SU-DHL-6 (cell line): Measurements from ENCODE around the gene GRID1.

ENCODE experiments used
- H2AFZ ChIP-seq: fragments of 200-600 bp; sonication (generic); 2 replicates; pipeline ENCODE4 v1.6.1; 2014; ENCODE audit warnings: low read depth, mild to moderate bottlenecking, moderate library complexity, mixed read lengths, antibody characterized with exemption, low read length; ENCODE audit not compliant: severe bottlenecking
- H3F3A ChIP-seq: fragments of 200-600 bp; shearing (Covaris generic); 2 replicates; pipeline ENCODE4 v1.6.0; 2016; ENCODE audit warnings: antibody characterized with exemption, mild to moderate bottlenecking; ENCODE audit not compliant: insufficient read depth
- H3K27ac ChIP-seq: fragments of 200-600 bp; sonication (generic); 2 replicates; pipeline ENCODE4 v1.5.1; 2016; ENCODE audit warnings: low read depth, mild to moderate bottlenecking, low read length, moderate library complexity, mixed read lengths
- H3K27me3 ChIP-seq: fragments of 200-600 bp; sonication (generic), shearing (Covaris generic); 2 replicates; pipeline ENCODE4 v1.6.0; 2014; ENCODE audit warnings: mild to moderate bottlenecking, low read length
- H3K36me3 ChIP-seq: fragments of 200-600 bp; sonication (generic); 2 replicates; pipeline ENCODE4 v1.6.1; 2014; ENCODE audit warnings: mild to moderate bottlenecking, low read length, mixed read lengths
- H3K4me2 ChIP-seq: fragments of 300-600, 200-600 bp; shearing (Covaris generic), sonication (generic); 2 replicates; pipeline ENCODE4 v1.6.0; 2014; ENCODE audit warnings: low read length, low read depth, mild to moderate bottlenecking; ENCODE audit not compliant: poor library complexity, severe bottlenecking
- H3K4me3 ChIP-seq: fragments of 200-600 bp; sonication (generic); 2 replicates; pipeline ENCODE4 v1.5.1; 2014; ENCODE audit warnings: antibody characterized with exemption, low read length, mild to moderate bottlenecking, mixed read lengths; ENCODE audit not compliant: insufficient read depth, poor library complexity, severe bottlenecking
- H3K79me2 ChIP-seq: fragments of 200-600 bp; sonication (generic); 2 replicates; pipeline ENCODE4 v1.6.1; 2014; ENCODE audit warnings: mild to moderate bottlenecking, low read length, moderate library complexity; ENCODE audit not compliant: insufficient read depth
- H3K9ac ChIP-seq: fragments of 200-600 bp; sonication (generic); 2 replicates; pipeline ENCODE4 v1.7.0; 2014; ENCODE audit warnings: mild to moderate bottlenecking, low read length
- H3K9me2 ChIP-seq: fragments of 200-600 bp; sonication (generic); replicated peaks from 2 replicates; pipeline ENCODE4 v1.6.1; 2014; ENCODE audit warnings: low read length; ENCODE audit not compliant: insufficient read depth
- H3K9me3 ChIP-seq: fragments of 200-600 bp; sonication (generic); 2 replicates; pipeline ENCODE4 v1.6.1; 2014; ENCODE audit warnings: low read length, mixed read lengths; ENCODE audit not compliant: insufficient read depth
- H4K20me1 ChIP-seq: fragments of 200-600 bp; sonication (generic); 2 replicates; pipeline ENCODE4 v1.6.1; 2014; ENCODE audit warnings: low read depth, mild to moderate bottlenecking, antibody characterized with exemption, low read length, moderate library complexity, mixed read lengths
- EZH2phosphoT487 ChIP-seq: fragments of 200-600 bp; sonication (generic), shearing (Covaris generic); conservative IDR thresholded peaks from 2 replicates; pipeline ENCODE4 v1.6.1; 2018; ENCODE audit warnings: mild to moderate bottlenecking, antibody characterized with exemption, low read length, moderate library complexity, mixed read lengths
- TF ChIP-seq, protein P1 (sequence below): fragments of 200-600 bp; sonication (generic); IDR thresholded peaks from one replicate; pipeline ENCODE4 v1.5.1; 2017; ENCODE audit warnings: antibody characterized with exemption, mild to moderate bottlenecking, low read length, moderate library complexity; ENCODE audit not compliant: insufficient read depth, poor library complexity, severe bottlenecking

GRID1 gene

DNA sequence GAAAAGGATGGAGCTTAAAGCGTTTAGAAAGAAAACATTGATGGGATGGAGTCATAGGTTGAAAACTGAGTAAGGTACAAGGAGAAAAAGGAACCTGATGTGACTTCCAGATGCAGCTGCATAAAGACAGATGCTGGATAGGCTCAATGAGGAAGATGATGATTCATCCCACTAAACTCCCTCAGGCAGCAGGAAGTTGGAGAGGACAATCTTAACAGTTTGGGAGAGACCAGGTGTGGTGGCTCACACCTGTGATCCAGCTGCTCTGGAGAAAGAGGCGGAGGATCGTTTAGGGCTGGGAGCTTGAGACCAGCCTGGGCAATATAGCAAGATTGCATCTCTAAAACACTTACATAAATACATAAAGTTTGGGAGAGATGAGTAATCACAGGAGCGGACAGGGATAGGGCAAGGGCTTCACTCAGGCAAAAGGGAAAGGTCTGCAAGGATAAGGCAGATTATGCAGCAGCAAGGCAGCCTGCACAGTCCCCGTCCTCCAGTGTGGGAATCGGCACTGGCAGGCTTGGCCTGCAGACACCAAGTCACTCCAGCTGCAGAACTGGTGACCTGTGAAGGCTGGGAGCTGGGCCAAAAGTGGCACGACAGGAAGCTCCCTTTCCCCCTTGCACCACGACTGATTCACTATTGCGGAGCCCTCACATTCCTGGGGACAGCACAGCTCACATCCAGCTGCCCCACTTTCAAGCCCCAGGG lies 438.5 kb downstream of the GRID1 start:
- H3K27ac ChIP-seq = no peak overlapping the region
- H3K79me2 ChIP-seq = no peaks in the 10 kb centered on the region
- no peaks in the 10 kb centered on the region for H3K27me3 ChIP-seq
- no peaks in the 10 kb centered on the region for H3F3A ChIP-seq
- no peaks in the 10 kb centered on the region for H3K9me3 ChIP-seq
- H3K9ac ChIP-seq = no peak overlapping the region
- no peak overlapping the region for H2AFZ ChIP-seq
- TF ChIP-seq, protein P1, sequence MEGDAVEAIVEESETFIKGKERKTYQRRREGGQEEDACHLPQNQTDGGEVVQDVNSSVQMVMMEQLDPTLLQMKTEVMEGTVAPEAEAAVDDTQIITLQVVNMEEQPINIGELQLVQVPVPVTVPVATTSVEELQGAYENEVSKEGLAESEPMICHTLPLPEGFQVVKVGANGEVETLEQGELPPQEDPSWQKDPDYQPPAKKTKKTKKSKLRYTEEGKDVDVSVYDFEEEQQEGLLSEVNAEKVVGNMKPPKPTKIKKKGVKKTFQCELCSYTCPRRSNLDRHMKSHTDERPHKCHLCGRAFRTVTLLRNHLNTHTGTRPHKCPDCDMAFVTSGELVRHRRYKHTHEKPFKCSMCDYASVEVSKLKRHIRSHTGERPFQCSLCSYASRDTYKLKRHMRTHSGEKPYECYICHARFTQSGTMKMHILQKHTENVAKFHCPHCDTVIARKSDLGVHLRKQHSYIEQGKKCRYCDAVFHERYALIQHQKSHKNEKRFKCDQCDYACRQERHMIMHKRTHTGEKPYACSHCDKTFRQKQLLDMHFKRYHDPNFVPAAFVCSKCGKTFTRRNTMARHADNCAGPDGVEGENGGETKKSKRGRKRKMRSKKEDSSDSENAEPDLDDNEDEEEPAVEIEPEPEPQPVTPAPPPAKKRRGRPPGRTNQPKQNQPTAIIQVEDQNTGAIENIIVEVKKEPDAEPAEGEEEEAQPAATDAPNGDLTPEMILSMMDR = no peak
- TF ChIP-seq EZH2phosphoT487 = no peak
- H4K20me1 ChIP-seq = no peaks in the 10 kb centered on the region
- H3K4me3 ChIP-seq = no peak overlapping the region
- no peak overlapping the region for H3K4me2 ChIP-seq
- no peaks in the 10 kb centered on the region for H3K9me2 ChIP-seq
- no peaks in the 10 kb centered on the region for H3K36me3 ChIP-seq

DNA sequence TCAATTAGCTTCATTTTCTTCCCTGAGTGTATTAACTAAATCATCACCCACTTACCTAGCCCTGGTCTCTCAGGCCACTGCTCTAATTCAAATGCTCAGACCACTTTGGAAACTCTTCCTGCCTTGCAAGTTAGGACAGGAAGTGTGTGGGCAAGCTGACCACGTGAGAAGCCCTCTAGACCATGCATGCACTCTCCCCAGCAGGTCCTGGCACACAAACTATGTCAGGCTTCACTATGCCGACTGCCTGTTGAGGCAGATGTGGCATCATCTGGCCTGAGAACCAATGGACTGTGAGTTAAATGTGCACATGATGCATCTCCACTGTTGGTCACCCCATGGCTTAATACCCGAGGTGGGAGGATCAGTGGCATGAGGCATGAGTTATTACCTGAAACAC lies 439.6 kb downstream of the GRID1 start:
- H3K4me3 ChIP-seq = no peak overlapping the region
- H3K4me2 ChIP-seq = no peak overlapping the region
- H3F3A ChIP-seq = no peaks in the 10 kb centered on the region
- H3K27ac ChIP-seq = no peak overlapping the region
- TF ChIP-seq, protein P1 = no peak
- no peak for TF ChIP-seq EZH2phosphoT487
- no peaks in the 10 kb centered on the region for H3K79me2 ChIP-seq
- H3K9me2 ChIP-seq = no peaks in the 10 kb centered on the region
- no peaks in the 10 kb centered on the region for H3K27me3 ChIP-seq
- H3K36me3 ChIP-seq = no peaks in the 10 kb centered on the region
- H3K9ac ChIP-seq = no peak overlapping the region
- no peak overlapping the region for H2AFZ ChIP-seq
- no peaks in the 10 kb centered on the region for H3K9me3 ChIP-seq
- no peaks in the 10 kb centered on the region for H4K20me1 ChIP-seq

DNA sequence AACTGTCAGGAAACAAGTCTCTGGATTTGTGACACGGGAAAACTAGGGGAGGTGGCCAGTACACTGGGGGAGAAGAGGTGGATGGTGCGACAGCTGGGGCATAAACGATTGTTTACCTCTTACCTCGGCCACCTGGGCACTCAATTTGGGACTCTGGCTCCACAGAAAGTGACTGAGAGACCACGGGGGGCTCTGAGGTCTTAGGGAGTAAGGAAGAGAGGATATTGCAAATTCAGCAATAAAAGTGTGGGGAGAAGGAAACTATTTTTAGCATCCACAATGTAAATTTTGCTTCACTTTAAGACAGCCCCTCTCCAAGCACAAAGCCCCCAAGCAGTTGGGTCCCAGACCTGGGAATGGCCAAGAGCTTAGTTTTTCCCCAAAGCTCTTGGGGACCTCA lies 440.5 kb downstream of the GRID1 start:
- Histone ChIP-seq H3K27me3 (no peaks in the 10 kb centered on the region), H4K20me1 (no peaks in the 10 kb centered on the region), H3K9me3 (no peaks in the 10 kb centered on the region), H3K9me2 (no peaks in the 10 kb centered on the region), H3K36me3 (no peaks in the 10 kb centered on the region), H3K4me3 (no peak overlapping the region), H3K9ac (no peak overlapping the region), H3K79me2 (no peaks in the 10 kb centered on the region), H2AFZ (no peak overlapping the region), H3K4me2 (no peak overlapping the region), H3K27ac (no peak overlapping the region), H3F3A (no peaks in the 10 kb centered on the region)
- TF ChIP-seq, protein P1 = no peak
- no peak for TF ChIP-seq EZH2phosphoT487
